Adrenal gland (tissue), 5 donors: ENCODE measurements around the gene ABL2.

Source experiments
- CTCF ChIP-seq, 6 experiments: fragments of 450-650 bp in 4 of 6; fragments of 200-600 bp in 2 of 6; sonication (generic) in 1 of 6; IDR thresholded peaks; 1 replicate in 5 of 6; 2 replicates in 1 of 6; pipeline versions ENCODE4 v1.5.1 to v1.8.0; 2016 to 2021; ENCODE audit warnings: antibody characterized with exemption in 6 of 6, mild to moderate bottlenecking in 2 of 6, moderate library complexity in 1 of 6
- POLR2A ChIP-seq, 2 donors: fragments of 450-650 bp; IDR thresholded peaks; one replicate each; pipeline ENCODE4 v1.6.1; 2017; ENCODE audit warnings: antibody characterized with exemption in 2 of 2, mild to moderate bottlenecking in 2 of 2, moderate library complexity in 1 of 2
- donor health status: DM: no; HTN: no; CAD: no.

- TF ChIP-seq CTCF (IDR thresholded peaks at IDR 0.05) (no peak), POLR2A (IDR thresholded peaks at IDR 0.05) (no peak)
Observed at GRCh38 chr1:179095924-179096323, 133.6 kb downstream of the ABL2 start.
